ENCODE measurements around the gene RP2.

GRCh38 chrX:46792810-46793188, 44.0 kb upstream of the RP2 start:
- no peak for TF ChIP-seq CTCF (IDR thresholded peaks at IDR 0.05; ENCODE audit: low read depth, low read length)
- TF ChIP-seq MAX (IDR thresholded peaks at IDR 0.05; ENCODE audit: low read depth, low read length) = no peak
- no peak for TF ChIP-seq POLR2A (IDR thresholded peaks at IDR 0.05; ENCODE audit: extremely low read depth, insufficient read length)

Data from NB4 (cell line).